Neural progenitor cell (in vitro differentiated cells): ENCODE data around the gene PLAAT1. TPM values are rescaled to one million over a fixed set of nuclear protein-coding genes. Genes with fewer than 3 reads are reported as not detected.

ENCODE experiments used
- DNase-seq: peaks from one replicate; pipeline ENCODE4 v3.0.0-alpha.2; 2016; ENCODE audit warnings: low spot score
- H2AFZ ChIP-seq: fragments of 200-600 bp; sonication (generic); replicated peaks from 2 replicates; pipeline ENCODE4 v1.6.1; 2016; ENCODE audit warnings: antibody characterized with exemption
- H3F3A ChIP-seq: fragments of 200-600 bp; sonication (generic); 2 replicates; pipeline ENCODE4 v1.6.1; 2016; ENCODE audit warnings: antibody characterized with exemption, low read depth
- H3K27ac ChIP-seq: fragments of 200-600 bp; sonication (generic); 2 replicates; pipeline ENCODE4 v1.5.1; 2016; ENCODE audit warnings: mild to moderate bottlenecking
- H3K27me3 ChIP-seq: fragments of 200-600 bp; sonication (generic); 2 replicates; pipeline ENCODE4 v1.6.1; 2016; ENCODE audit warnings: mild to moderate bottlenecking, moderate library complexity
- H3K36me3 ChIP-seq: fragments of 200-600 bp; sonication (generic); 2 replicates; pipeline ENCODE4 v1.5.1; 2016
- H3K4me1 ChIP-seq: fragments of 200-600 bp; sonication (generic); 2 replicates; pipeline ENCODE4 v1.6.1; 2016; ENCODE audit warnings: mixed run types
- H3K4me2 ChIP-seq: fragments of 200-600 bp; sonication (generic); 2 replicates; pipeline ENCODE4 v1.6.1; 2016
- H3K4me3 ChIP-seq: fragments of 200-600 bp; sonication (generic); 2 replicates; pipeline ENCODE4 v1.5.1; 2016
- H3K79me2 ChIP-seq: fragments of 200-600 bp; sonication (generic); 2 replicates; pipeline ENCODE4 v1.6.1; 2016; ENCODE audit warnings: low read depth
- H3K9ac ChIP-seq: fragments of 200-600 bp; sonication (generic); 2 replicates; pipeline ENCODE4 v1.6.1; 2016
- H3K9me3 ChIP-seq: fragments of 200-600 bp; sonication (generic); 2 replicates; pipeline ENCODE4 v1.5.1; 2016; ENCODE audit warnings: low read depth
- H4K20me1 ChIP-seq: fragments of 200-600 bp; sonication (generic); 2 replicates; pipeline ENCODE4 v1.6.1; 2016; ENCODE audit warnings: low read depth
- H3K27ac Mint-ChIP-seq: 3 replicates; pipeline ENCODE4 v1.8.0; 2021; ENCODE audit warnings: mixed read lengths
- H3K27me3 Mint-ChIP-seq: 2 replicates; pipeline ENCODE4 v1.8.0; 2022; ENCODE audit warnings: low read depth, mild to moderate bottlenecking, inconsistent platforms, moderate library complexity, mixed read lengths; ENCODE audit not compliant: insufficient read depth
- H3K36me3 Mint-ChIP-seq: 3 replicates; pipeline ENCODE4 v1.8.0; 2021; ENCODE audit warnings: mixed read lengths
- H3K4me1 Mint-ChIP-seq: 3 replicates; pipeline ENCODE4 v1.8.0; 2021; ENCODE audit warnings: mixed read lengths
- H3K4me3 Mint-ChIP-seq: 3 replicates; pipeline ENCODE4 v1.8.0; 2021; ENCODE audit warnings: mild to moderate bottlenecking, moderate library complexity, mixed read lengths
- H3K9me3 Mint-ChIP-seq: 3 replicates; pipeline ENCODE4 v1.8.0; 2020; ENCODE audit warnings: mixed read lengths
- CTCF ChIP-seq: fragments of 200-600 bp; sonication (generic); IDR thresholded peaks from 2 replicates; pipeline ENCODE4 v1.5.1; 2017; ENCODE audit warnings: antibody characterized with exemption, mild to moderate bottlenecking
- EZH2 ChIP-seq: fragments of 200-600 bp; sonication (generic); IDR thresholded peaks from 2 replicates; pipeline ENCODE4 v1.6.1; 2017; ENCODE audit warnings: antibody characterized with exemption, mild to moderate bottlenecking, moderate library complexity
- EZH2phosphoT487 ChIP-seq: fragments of 200-600 bp; sonication (generic); IDR thresholded peaks from 2 replicates; pipeline ENCODE4 v1.6.1; 2017; ENCODE audit warnings: antibody characterized with exemption
- total RNA-seq: library from RNA; depleted of rRNA; stranded (reverse); fragments of >200 nt; gene quantifications from 2 replicates; pipeline ENCODE4 v1.2.3, GENCODE V29; 2015; ENCODE audit warnings: low replicate concordance

PLAAT1 gene
- 4.9 and 5.0 TPM in 2 replicates for total RNA-seq

GRCh38 chr3:193240850-193241706 lies at the start of gene PLAAT1:
Gene PLAAT1 (plus strand): TSS chr3:193241222. CDS start chr3:193255651, 14,429 bp downstream.
- H3K27me3 Mint-ChIP-seq, result peaks cover 12% of the 10 kb centered on the region
- H3K27ac Mint-ChIP-seq, result peak within 1 kb of the TSS; percentile 46

GRCh38 chr3:193194371-193194770 lies 46.7 kb upstream of the PLAAT1 start:
- no peak overlapping the region for H3K4me3 Mint-ChIP-seq
- Histone ChIP-seq H3K27ac (no peak overlapping the region), H3K9me3 (no peaks in the 10 kb centered on the region), H3K9ac (no peak overlapping the region), H4K20me1 (no peaks in the 10 kb centered on the region), H3K36me3 (no peaks in the 10 kb centered on the region), H3K27me3 (no peaks in the 10 kb centered on the region), H2AFZ (no peak overlapping the region), H3K4me1 (no peaks in the 10 kb centered on the region), H3K4me3 (no peak overlapping the region), H3K4me2 (no peak overlapping the region), H3K79me2 (no peaks in the 10 kb centered on the region), H3F3A (no peaks in the 10 kb centered on the region)
- H3K27ac Mint-ChIP-seq, result no peak overlapping the region
- no peaks in the 10 kb centered on the region for H3K9me3 Mint-ChIP-seq
- no peak for TF ChIP-seq EZH2
- no peak for TF ChIP-seq EZH2phosphoT487
- no peak for TF ChIP-seq CTCF
- no peaks in the 10 kb centered on the region for H3K36me3 Mint-ChIP-seq
- no peak for DNase-seq
- H3K4me1 Mint-ChIP-seq, result peaks cover 6% of the 10 kb centered on the region
- peaks cover 5% of the 10 kb centered on the region for H3K27me3 Mint-ChIP-seq

More at GRCh38 chr3:193240850-193241706, at the start of gene PLAAT1:
- no peaks in the 10 kb centered on the region for H3K36me3 ChIP-seq
- H2AFZ ChIP-seq, result peak within 1 kb of the TSS; percentile 97
- no peaks in the 10 kb centered on the region for H3K79me2 ChIP-seq
- peak within 1 kb of the TSS; percentile 68 for H3K4me3 ChIP-seq
- no peaks in the 10 kb centered on the region for H3K9me3 ChIP-seq
- H4K20me1 ChIP-seq, result no peaks in the 10 kb centered on the region
- no peaks in the 10 kb centered on the region for H3K9me3 Mint-ChIP-seq
- peaks cover 15% of the 10 kb centered on the region for H3F3A ChIP-seq
- no peaks in the 10 kb centered on the region for H3K36me3 Mint-ChIP-seq
- DNase-seq, result peak; percentile 89
- H3K27me3 ChIP-seq, result peaks cover 24% of the 10 kb centered on the region
- H3K4me3 Mint-ChIP-seq, result peak within 1 kb of the TSS; percentile 90
- TF ChIP-seq EZH2 (peak; percentile 52), EZH2phosphoT487 (no peak)
- no peak within 1 kb of the TSS for H3K27ac ChIP-seq
- peaks cover 12% of the 10 kb centered on the region for H3K4me1 Mint-ChIP-seq
- H3K9ac ChIP-seq, result no peak within 1 kb of the TSS
- H3K4me2 ChIP-seq, result peak within 1 kb of the TSS; percentile 97
- H3K4me1 ChIP-seq, result no peaks in the 10 kb centered on the region

- H3K27me3 ChIP-seq, result no peaks in the 10 kb centered on the region
- H3K4me1 ChIP-seq, result no peaks in the 10 kb centered on the region
- H3F3A ChIP-seq, result no peaks in the 10 kb centered on the region
- DNase-seq, result no peak
- no peak overlapping the region for H3K9ac ChIP-seq
- no peak overlapping the region for H3K4me3 ChIP-seq
- H3K27me3 Mint-ChIP-seq, result peaks cover 5% of the 10 kb centered on the region
- no peaks in the 10 kb centered on the region for H4K20me1 ChIP-seq
- H3K4me3 Mint-ChIP-seq, result no peak overlapping the region
- H3K27ac Mint-ChIP-seq, result no peak overlapping the region
- no peak overlapping the region for H2AFZ ChIP-seq
- no peaks in the 10 kb centered on the region for H3K9me3 ChIP-seq
- no peaks in the 10 kb centered on the region for H3K36me3 Mint-ChIP-seq
- H3K36me3 ChIP-seq, result no peaks in the 10 kb centered on the region
- no peaks in the 10 kb centered on the region for H3K79me2 ChIP-seq
- H3K4me1 Mint-ChIP-seq, result peaks cover 6% of the 10 kb centered on the region
- H3K9me3 Mint-ChIP-seq, result no peaks in the 10 kb centered on the region
- no peak for TF ChIP-seq EZH2phosphoT487
- TF ChIP-seq CTCF, result no peak
- no peak for TF ChIP-seq EZH2
- H3K4me2 ChIP-seq, result no peak overlapping the region
- H3K27ac ChIP-seq, result no peak overlapping the region
Observed at GRCh38 chr3:193196746-193197145, 44.3 kb upstream of the PLAAT1 start.
